Left ventricle myocardium superior (tissue), 1 donor: ENCODE results near the gene PROSER2. TPM values are rescaled to one million over a fixed set of nuclear protein-coding genes. Genes with fewer than 3 reads are reported as not detected.
"Not testable (repeated sequence)": the region's sequence is repeated elsewhere in the genome, so short reads cannot be mapped to it uniquely, and the experiment has no call there.

Experiments
- ATAC-seq: fragments of 200-7000 bp; cut with Tn5 transposase; one replicate; pipeline ENCODE4 v1.9.1; 2020; ENCODE audit warnings: mild to moderate bottlenecking, moderate library complexity
- DNase-seq: peaks from one replicate; pipeline ENCODE4 v3.0.0-alpha.2; 2020
- intact Hi-C: fragments of 100-400 bp; cut with micrococcal nuclease; formaldehyde crosslinking; loops from one replicate; pipeline ENCODE4 v1.11.0; 2022
- total RNA-seq: library from RNA; stranded (reverse); fragmentation: NEBNext Ultra II Directional; extraction: Animal tissue kit (Norgen Biotek cat#: 25700); gene quantifications from one replicate; pipeline ENCODE4 v1.2.1, GENCODE V29; 2021
- donor health status: DM: no; HTN: yes; CAD: no; lungs with severe emphysema.

The PROSER2 gene
- total RNA-seq, 1 donor from 2014 or later, result 1.1 TPM

GRCh38 chr10:11830836-11831519 is 7.8 kb downstream of the PROSER2 start:
- ATAC-seq, result no peak
- intact Hi-C loops, result no loop called here
- no peak for DNase-seq

DNA sequence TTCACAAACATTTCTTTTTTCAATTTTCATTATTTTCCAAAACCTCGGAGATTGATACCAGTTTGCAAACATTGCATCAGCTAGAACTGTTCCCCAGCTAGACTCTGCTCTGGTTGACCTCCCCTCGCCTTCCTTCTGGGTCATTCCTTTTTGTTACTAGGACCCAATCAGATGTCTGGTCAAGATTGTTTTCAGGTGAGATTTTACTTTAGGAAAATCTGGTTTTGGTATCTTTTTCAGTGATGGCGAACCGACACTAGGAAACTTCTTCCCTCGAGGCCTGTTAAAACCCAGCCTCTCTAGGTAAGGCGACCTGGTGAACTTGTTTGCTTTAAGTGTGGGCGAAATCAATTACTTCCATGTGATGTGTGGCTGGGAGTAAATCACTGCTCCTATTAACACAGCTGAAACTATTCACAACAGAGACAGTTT is 8.4 kb downstream of the PROSER2 start:
- DNase-seq, result no peak
- intact Hi-C loops, result no loop called here
- ATAC-seq, result no peak

GRCh38 chr10:11832042-11832441 is 8.9 kb downstream of the PROSER2 start:
- DNase-seq (no peak), ATAC-seq (no peak)
- intact Hi-C loops, result no loop called here

GRCh38 chr10:11835061-11835460 is 11.9 kb downstream of the PROSER2 start:
- ATAC-seq, result no peak
- DNase-seq, result no peak
- intact Hi-C loops, result no loop called here

- DNase-seq (no peak), ATAC-seq (no peak)
- intact Hi-C loops, result no loop called here
Measured at GRCh38 chr10:11835704-11836103, 12.5 kb downstream of the PROSER2 start.

DNA sequence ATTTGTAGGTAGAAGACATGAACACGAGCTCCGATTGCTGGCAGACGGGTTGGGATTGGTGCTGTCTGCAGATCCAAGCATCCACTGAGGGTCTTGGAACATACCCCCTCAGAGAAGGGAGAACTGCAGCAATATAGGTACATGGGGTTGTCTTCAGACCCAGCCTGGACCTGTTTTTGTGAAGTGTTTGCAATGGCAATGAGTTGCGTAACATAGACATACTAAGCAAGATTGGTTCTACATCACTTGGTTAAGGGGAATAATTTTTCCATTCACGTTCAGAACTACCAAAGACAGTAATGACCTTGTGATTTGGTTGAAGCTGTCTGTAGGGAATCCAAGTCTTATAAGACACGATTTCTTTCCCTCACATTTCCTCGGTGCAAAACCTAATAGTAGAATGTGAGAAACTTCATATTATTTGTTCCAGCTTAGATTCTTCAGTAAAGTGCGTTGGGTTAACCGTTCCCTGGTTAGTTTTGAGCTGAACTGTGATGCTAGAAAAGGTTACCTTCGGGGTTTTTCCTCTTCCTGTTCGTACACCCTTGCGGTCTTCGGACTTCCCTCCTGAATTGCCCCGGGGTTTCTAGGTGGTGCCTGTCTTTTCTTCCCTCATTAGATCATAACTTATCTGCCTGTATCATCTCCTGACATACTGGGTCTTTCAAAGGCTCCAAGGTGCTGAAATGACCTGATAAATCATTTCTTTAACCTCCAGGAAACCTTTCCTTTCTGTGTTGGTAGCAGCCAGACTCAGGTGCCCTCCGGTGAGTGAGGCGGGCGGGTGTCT is 14.4 kb downstream of the PROSER2 start:
- ATAC-seq (no peak), DNase-seq (no peak)

GRCh38 chr10:11838298-11838852 is 15.2 kb downstream of the PROSER2 start:
- DNase-seq (no peak), ATAC-seq (peak; percentile 86)
- intact Hi-C loops, result no loop called here

More for the DNA sequence above, 14.4 kb downstream of the PROSER2 start:
- intact Hi-C loops, result no loop called here

DNA sequence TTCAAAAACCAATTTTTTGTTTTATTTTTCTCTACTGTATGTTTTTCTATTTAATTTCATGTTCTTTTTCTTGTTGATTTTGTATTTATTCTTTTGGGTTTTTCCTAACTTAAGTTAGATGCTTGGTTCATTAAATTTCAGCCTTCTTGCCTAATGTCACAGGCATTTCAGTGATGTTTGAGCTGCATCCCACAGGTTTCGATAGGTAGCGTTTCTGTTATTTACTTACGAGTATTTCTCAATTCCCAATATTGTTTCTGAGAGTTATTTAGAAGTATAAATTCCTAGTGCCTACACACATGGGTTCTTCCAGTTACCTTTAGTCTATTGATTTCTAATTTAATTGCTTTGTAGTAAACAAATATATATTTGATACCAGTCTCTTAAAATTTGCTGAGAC is 18.2 kb downstream of the PROSER2 start:
- DNase-seq (no peak), ATAC-seq (no peak)
- intact Hi-C loops, result no loop called here

GRCh38 chr10:11842411-11842810 is 19.3 kb downstream of the PROSER2 start:
- ATAC-seq (no peak), DNase-seq (no peak)
- intact Hi-C loops, result no loop called here

DNA sequence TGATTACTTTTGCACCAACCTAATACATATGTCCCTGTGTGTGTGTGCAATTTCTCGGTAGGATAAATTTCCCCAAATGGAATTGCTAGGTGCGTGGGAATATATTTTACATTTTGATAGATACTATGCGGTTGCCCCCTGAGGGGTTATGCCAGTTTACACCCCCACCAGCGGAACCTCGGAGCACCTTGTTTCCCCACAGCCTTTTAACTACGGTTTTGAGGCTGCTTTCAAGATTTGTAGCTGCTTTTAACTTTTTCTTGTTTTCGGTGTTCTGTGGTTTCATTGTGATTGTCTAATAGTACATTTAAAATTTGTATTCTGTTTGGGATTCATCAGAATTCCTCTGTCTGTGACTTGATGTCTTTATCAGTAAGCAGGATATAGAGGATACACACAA is 22.0 kb downstream of the PROSER2 start:
- intact Hi-C loops, result no loop called here
- no peak for ATAC-seq
- DNase-seq, result no peak

- DNase-seq, result no peak
- intact Hi-C loops, result no loop called here
- no peak for ATAC-seq
Measured at GRCh38 chr10:11846542-11846941, 23.4 kb downstream of the PROSER2 start.

- no peak for ATAC-seq
- no peak for DNase-seq
- intact Hi-C loops, result no loop called here
Measured at GRCh38 chr10:11849277-11849676, 26.1 kb downstream of the PROSER2 start.

- intact Hi-C loops, result no loop called here
- DNase-seq, result no peak
- no peak for ATAC-seq
Measured at GRCh38 chr10:11849911-11850310, 26.8 kb downstream of the PROSER2 start.

DNA sequence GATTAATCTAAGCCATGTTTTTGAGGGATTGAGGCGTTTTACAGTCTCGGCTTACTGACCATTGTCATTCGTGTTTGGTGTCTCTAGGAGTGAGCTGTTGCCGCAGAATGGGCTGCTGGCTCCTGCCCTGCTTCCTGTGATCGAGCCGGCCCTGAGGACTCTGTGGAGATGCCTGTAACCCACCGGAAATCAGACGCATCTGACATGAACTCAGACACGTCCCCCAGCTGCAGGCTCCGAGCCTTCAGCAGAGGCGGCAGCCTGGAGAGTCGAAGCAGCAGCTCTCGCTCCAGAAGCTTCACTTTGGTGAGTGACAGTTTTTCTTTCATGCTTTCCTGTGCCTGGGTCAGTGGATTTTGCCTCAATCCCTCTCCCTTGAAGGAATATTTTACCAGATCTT is 28.8 kb downstream of the PROSER2 start:
- intact Hi-C loops, result no loop called here
- no peak for ATAC-seq

GRCh38 chr10:11852637-11853036 is 29.5 kb downstream of the PROSER2 start:
- DNase-seq, intact Hi-C loops, ATAC-seq: not testable (repeated sequence)

More for the DNA sequence above, 28.8 kb downstream of the PROSER2 start:
- DNase-seq, result no peak

GRCh38 chr10:11853468-11853867 is 30.3 kb downstream of the PROSER2 start:
- intact Hi-C loops, result no loop called here
- DNase-seq, result no peak
- no peak for ATAC-seq

DNA sequence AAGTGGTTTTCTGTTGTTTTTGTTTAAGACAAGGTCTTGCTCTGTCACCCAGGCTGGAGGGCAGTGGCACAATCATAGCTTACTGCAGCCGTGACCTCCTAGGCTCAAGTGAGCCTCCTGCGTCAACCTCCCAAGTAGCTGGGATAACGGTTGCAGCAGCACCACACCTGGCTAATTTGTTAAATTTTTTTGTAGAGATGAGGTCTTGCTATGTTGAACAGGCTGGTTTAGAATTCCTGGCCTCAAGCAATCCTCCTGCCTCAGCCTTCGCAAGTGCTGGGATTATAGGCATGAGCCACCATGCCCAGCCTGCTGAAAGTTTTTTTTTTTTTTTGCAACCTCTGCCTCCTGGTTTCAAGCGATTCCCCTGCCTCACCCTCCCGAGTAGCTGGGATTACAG is 31.1 kb downstream of the PROSER2 start:
- intact Hi-C loops, result no loop called here
- no peak for ATAC-seq

DNA sequence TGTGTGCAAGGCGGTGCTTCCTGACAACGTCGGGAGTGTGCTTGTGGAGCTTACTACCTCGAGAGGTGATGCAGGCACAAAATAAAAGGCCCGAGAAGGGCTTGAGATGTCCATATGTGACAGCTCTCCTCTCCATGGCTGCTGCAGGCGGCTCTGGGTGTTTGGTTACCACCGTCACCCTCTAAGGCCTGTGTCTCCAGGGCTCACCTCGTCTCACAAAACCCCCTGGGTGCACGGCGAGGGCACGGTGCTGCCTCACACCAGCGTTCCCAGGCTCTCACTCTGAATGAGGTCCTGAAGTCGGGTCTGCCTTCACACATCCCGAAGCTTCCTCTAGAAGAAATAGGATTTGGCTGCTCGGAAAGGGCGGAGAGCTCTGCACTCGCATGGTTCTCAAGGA is 32.9 kb downstream of the PROSER2 start:
- DNase-seq (no peak), ATAC-seq (no peak)
- intact Hi-C loops, result no loop called here

More for the DNA sequence above, 31.1 kb downstream of the PROSER2 start:
- no peak for DNase-seq

GRCh38 chr10:11856678-11857077 is 33.5 kb downstream of the PROSER2 start:
- ATAC-seq (no peak), DNase-seq (no peak)
- intact Hi-C loops, result no loop called here

DNA sequence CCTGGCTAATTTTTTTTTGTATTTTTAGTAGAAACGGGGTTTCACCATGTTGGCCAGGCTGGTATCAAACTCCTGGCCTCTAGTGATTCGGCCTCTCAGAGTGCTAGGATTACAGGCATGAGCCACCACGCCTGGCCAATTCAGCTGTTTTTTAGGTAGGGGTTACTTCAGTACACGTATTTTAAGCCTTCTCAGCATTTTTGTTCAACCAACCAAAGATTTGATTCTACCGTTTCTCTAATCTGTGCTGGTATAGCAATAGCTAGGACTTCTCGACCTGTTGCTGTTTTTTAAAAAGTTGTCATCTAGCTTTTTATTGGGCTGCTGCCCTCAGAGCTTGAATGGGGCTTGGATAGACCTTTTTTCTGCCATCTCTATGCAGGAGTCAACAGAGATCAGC is 34.9 kb downstream of the PROSER2 start:
- intact Hi-C loops, result no loop called here
- DNase-seq, result no peak
- no peak for ATAC-seq
